Hepatocyte (in vitro differentiated cells): ENCODE results near the gene FANCI. TPM values are rescaled to one million over a fixed set of nuclear protein-coding genes. Genes with fewer than 3 reads are reported as not detected.

Source experiments
- DNase-seq: peaks from one replicate; pipeline ENCODE4 v3.0.0-alpha.2; 2016; ENCODE audit warnings: low spot score
- H2AFZ ChIP-seq: fragments of 200-600 bp; sonication (generic); 2 replicates; pipeline ENCODE4 v1.6.0; 2016; ENCODE audit warnings: antibody characterized with exemption, mild to moderate bottlenecking
- H3K27ac ChIP-seq: fragments of 200-600 bp; sonication (generic); 2 replicates; pipeline ENCODE4 v1.5.1; 2016; ENCODE audit warnings: mild to moderate bottlenecking
- H3K27me3 ChIP-seq: fragments of 200-600 bp; sonication (generic); 2 replicates; pipeline ENCODE4 v1.6.1; 2016
- H3K36me3 ChIP-seq: fragments of 200-600 bp; sonication (generic); replicated peaks from 2 replicates; pipeline ENCODE4 v1.5.1; 2016; ENCODE audit warnings: low read depth; ENCODE audit not compliant: insufficient read depth
- H3K4me1 ChIP-seq: fragments of 200-600 bp; sonication (generic); 2 replicates; pipeline ENCODE4 v1.5.1; 2016; ENCODE audit warnings: mild to moderate bottlenecking, moderate library complexity; ENCODE audit not compliant: insufficient read depth
- H3K4me2 ChIP-seq: fragments of 200-600 bp; sonication (generic); 2 replicates; pipeline ENCODE4 v1.6.0; 2016
- H3K4me3 ChIP-seq: fragments of 200-600 bp; sonication (generic); 2 replicates; pipeline ENCODE4 v1.5.1; 2016; ENCODE audit warnings: mild to moderate bottlenecking
- H3K79me2 ChIP-seq: fragments of 200-600 bp; sonication (generic); 2 replicates; pipeline ENCODE4 v1.6.0; 2017; ENCODE audit warnings: mild to moderate bottlenecking
- H3K9me2 ChIP-seq: fragments of 200-600 bp; sonication (generic); replicated peaks from 2 replicates; pipeline ENCODE4 v1.6.0; 2017; ENCODE audit warnings: mild to moderate bottlenecking; ENCODE audit not compliant: insufficient read depth
- H3K9me3 ChIP-seq: fragments of 200-600 bp; sonication (generic); 2 replicates; pipeline ENCODE4 v1.5.1; 2016; ENCODE audit warnings: low read depth, mild to moderate bottlenecking
- H4K20me1 ChIP-seq: fragments of 200-600 bp; sonication (generic); 2 replicates; pipeline ENCODE4 v1.6.0; 2016; ENCODE audit warnings: mild to moderate bottlenecking; ENCODE audit not compliant: insufficient read depth, poor library complexity, severe bottlenecking
- CTCF ChIP-seq: fragments of 200-600 bp; sonication (generic); IDR thresholded peaks from 2 replicates; pipeline ENCODE4 v1.5.1; 2016; ENCODE audit warnings: antibody characterized with exemption, mild to moderate bottlenecking; ENCODE audit not compliant: poor library complexity
- EZH2 ChIP-seq: fragments of 200-600 bp; sonication (generic); IDR thresholded peaks from 2 replicates; pipeline ENCODE4 v1.6.1; 2016; ENCODE audit warnings: antibody characterized with exemption, mild to moderate bottlenecking, borderline replicate concordance
- EZH2phosphoT487 ChIP-seq: fragments of 200-600 bp; sonication (generic); IDR thresholded peaks from one replicate; pipeline ENCODE4 v1.6.1; 2018; ENCODE audit warnings: antibody characterized with exemption, mild to moderate bottlenecking, low read depth, moderate library complexity; ENCODE audit not compliant: unreplicated experiment, severe bottlenecking
- WGBS: methylation state at CpG from one replicate; pipeline ENCODE4 v1.1.6; 2016; ENCODE audit warnings: low lambda C conversion rate; ENCODE audit errors: missing lambda C conversion rate; 5-methylcytosine and 5-hydroxymethylcytosine counted together
- polyA plus RNA-seq: library from polyadenylated mRNA; unstranded; fragments of >200 nt; fragmentation: Nextera tagmentation; extraction: Ambion mirVana; gene quantifications from 2 replicates; pipeline ENCODE4 v1.2.1, GENCODE V29; 2016
- total RNA-seq: library from RNA; depleted of rRNA; stranded (reverse); fragments of >200 nt; gene quantifications from 2 replicates; pipeline ENCODE4 v1.2.3, GENCODE V29; 2014

The FANCI gene
- total and polyA plus RNA-seq, 2 experiments from 2014 or later: 8.0 to 14.5 TPM

- DNase-seq: no peak
- H3K27me3 ChIP-seq: no peaks in the 10 kb centered on the region
- no peak overlapping the region for H3K4me3 ChIP-seq
- no peak overlapping the region for H3K4me2 ChIP-seq
- no peaks in the 10 kb centered on the region for H4K20me1 ChIP-seq
- H3K9me2 ChIP-seq: no peaks in the 10 kb centered on the region
- H3K4me1 ChIP-seq: no peaks in the 10 kb centered on the region
- no peak overlapping the region for H2AFZ ChIP-seq
- H3K27ac ChIP-seq: no peak overlapping the region
- 91% methylated on average over 4 of the region's 4 CpGs for WGBS
- no peaks in the 10 kb centered on the region for H3K36me3 ChIP-seq
- no peaks in the 10 kb centered on the region for H3K9me3 ChIP-seq
- H3K79me2 ChIP-seq: no peaks in the 10 kb centered on the region
- TF ChIP-seq EZH2phosphoT487 (no peak), EZH2 (no peak), CTCF (no peak)
Observed at GRCh38 chr15:89283201-89283600, 39.4 kb downstream of the FANCI start.

GRCh38 chr15:89291934-89292438, 48.2 kb downstream of the FANCI start:
- no peak overlapping the region for H2AFZ ChIP-seq
- H3K9me3 ChIP-seq: no peaks in the 10 kb centered on the region
- H3K27ac ChIP-seq: no peak overlapping the region
- no peaks in the 10 kb centered on the region for H3K79me2 ChIP-seq
- no peak overlapping the region for H3K4me3 ChIP-seq
- H4K20me1 ChIP-seq: no peaks in the 10 kb centered on the region
- TF ChIP-seq EZH2phosphoT487 (no peak), CTCF (no peak), EZH2 (no peak)
- H3K4me2 ChIP-seq: no peak overlapping the region
- H3K4me1 ChIP-seq: no peaks in the 10 kb centered on the region
- 94% methylated on average over 2 of the region's 2 CpGs for WGBS
- H3K36me3 ChIP-seq: no peaks in the 10 kb centered on the region
- no peak for DNase-seq
- H3K27me3 ChIP-seq: no peaks in the 10 kb centered on the region
- H3K9me2 ChIP-seq: no peaks in the 10 kb centered on the region

GRCh38 chr15:89293012-89293411, 49.2 kb downstream of the FANCI start:
- 98% methylated on average over 2 of the region's 2 CpGs for WGBS
- DNase-seq: no peak
- Histone ChIP-seq H3K4me3 (no peak overlapping the region), H3K27me3 (no peaks in the 10 kb centered on the region), H3K4me1 (no peaks in the 10 kb centered on the region), H3K27ac (no peak overlapping the region), H3K9me2 (no peaks in the 10 kb centered on the region), H3K9me3 (no peaks in the 10 kb centered on the region), H3K36me3 (no peaks in the 10 kb centered on the region), H3K4me2 (no peak overlapping the region), H3K79me2 (no peaks in the 10 kb centered on the region), H2AFZ (no peak overlapping the region), H4K20me1 (no peaks in the 10 kb centered on the region)
- TF ChIP-seq CTCF (no peak), EZH2phosphoT487 (no peak), EZH2 (no peak)

GRCh38 chr15:89299896-89300295, 56.1 kb downstream of the FANCI start:
- Histone ChIP-seq H3K9me3 (no peaks in the 10 kb centered on the region), H3K36me3 (no peaks in the 10 kb centered on the region), H4K20me1 (no peaks in the 10 kb centered on the region), H3K27me3 (no peaks in the 10 kb centered on the region), H2AFZ (no peak overlapping the region), H3K4me1 (no peaks in the 10 kb centered on the region), H3K79me2 (no peaks in the 10 kb centered on the region), H3K4me2 (no peak overlapping the region), H3K9me2 (no peaks in the 10 kb centered on the region), H3K27ac (no peak overlapping the region), H3K4me3 (no peak overlapping the region)
- TF ChIP-seq CTCF (peak; percentile 39), EZH2 (no peak)
- no peak for DNase-seq
